GM19372 (cell line): Measurements from ENCODE around the gene FAM163B.

Source experiments
- ATAC-seq: cut with Tn5 transposase; IDR thresholded peaks from one replicate; pipeline ENCODE4 v1.9.1; 2021; ENCODE audit warnings: mild to moderate bottlenecking, low read depth, moderate library complexity; ENCODE audit not compliant: unreplicated experiment

Gene FAM163B

DNA sequence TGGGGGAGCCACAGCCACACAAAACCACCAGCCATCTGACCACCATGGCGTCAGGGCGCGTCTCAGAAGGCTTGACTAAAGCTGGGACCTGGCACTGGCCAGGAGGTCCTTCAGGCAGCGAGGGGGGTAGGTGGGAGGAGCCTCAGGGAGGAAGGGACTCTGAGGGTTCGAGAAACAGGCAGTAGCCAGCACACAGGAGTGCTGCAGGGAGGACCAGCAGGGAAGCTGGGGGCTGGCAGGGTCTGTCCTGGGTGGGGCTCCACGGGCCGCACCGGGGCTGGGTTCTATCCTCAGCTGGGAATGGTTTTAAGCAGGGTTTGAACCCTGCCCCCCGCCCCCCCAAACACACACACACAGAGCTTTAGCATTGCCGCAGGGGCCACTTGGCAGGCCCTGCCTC, 7.4 kb downstream of the FAM163B start:
- no peak for ATAC-seq

DNA sequence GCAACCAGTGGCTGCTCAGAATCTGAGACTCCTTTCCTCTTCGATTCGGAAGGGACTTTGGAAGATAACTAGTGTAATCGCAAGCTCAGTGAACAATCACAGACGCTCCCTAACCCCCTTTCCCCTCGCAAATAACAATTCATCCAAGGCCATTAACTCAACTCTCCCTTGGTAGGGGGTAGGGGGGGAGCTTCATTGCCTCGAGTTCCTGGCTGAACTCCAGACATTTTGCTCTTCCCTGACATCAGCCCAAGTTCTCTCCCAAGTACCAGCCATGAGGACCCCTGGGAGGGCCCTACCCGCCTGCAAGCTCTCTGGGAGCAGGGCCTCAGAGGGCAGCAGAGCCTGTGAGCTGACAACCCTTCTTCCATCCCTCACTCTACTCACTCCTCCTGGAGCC, 8.4 kb downstream of the FAM163B start:
- no peak for ATAC-seq

DNA sequence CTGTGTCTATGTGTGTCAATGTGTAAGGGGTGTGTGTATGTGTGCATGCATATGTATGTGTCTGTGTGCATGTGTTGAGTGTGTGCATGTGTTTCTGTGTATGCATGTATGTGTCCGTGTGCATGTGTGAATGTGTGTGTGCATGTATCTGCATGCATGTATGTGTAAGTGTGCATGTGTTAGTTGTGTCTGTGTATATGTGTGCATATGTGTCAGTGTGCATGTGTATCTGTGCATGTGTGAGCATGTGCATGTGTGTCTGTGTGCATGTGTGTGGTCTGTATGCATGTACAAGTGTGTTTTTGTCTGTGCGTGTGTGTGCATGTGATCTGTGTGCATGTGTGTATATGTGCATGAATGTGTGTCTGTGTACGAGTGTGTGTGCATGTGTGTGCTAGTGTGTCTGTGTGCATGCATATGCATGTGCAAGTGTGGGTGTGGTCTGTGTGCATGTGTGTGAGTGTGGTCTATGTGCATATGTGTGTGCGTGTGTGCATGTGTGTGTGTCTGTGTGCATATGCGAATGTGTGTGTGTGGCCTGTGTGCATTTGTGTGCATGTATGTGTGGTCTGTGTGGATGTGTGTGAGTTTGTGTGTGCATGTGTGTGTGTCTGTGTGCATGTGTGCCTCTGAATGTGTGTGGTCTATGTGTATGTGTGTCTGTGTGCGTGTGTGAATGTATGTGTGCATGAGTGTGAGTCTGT, 9.6 kb downstream of the FAM163B start:
- no peak for ATAC-seq

DNA sequence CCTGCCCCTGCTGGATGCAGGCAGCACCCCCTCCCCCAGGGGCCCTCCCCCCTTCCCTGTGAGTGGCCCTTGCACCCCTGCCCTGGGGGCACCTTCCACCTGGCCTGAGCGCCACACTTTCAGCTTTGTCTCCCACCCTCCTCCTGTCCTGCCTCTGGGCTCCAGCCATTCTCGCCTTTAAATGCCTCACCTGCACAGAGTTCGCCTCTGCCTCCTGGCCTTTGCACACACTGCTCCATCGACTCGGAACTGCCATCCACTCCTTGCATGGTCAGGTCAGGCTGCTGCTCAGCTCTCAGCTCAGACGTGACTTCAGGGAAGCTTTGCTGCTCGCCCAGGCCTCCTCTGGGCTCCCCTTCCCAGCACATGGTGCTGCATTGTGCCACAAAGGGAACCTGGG, 10.2 kb downstream of the FAM163B start:
- no peak for ATAC-seq

DNA sequence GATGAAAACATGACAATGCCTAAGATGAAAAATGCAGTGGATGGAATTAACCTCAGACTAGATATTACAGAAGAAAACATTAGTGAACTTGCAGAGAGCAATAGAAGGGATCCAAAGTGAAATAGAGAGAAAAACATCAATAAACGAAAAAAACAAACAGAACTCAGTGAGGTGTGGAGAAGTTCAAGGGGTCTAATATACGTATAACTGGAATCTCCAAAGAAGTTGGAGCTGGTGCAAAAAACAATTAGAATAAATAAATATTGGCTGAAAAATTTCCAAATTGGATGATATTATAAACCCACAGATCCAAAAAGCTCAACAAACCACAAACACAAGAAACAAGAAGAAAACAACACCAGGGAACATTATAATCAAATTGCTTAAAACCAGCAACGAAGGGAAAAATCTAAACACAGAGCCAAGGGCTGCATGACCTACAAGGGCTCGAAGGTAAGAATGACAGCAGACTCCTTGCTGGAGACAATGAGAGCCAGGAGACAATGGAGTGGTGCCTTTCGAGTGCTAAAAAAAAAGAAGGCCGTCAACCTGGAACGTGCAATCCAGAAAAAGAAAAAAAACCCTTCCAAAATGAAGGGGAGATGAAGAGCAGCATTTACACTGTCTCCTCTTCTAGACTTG, 11.8 kb downstream of the FAM163B start:
- ATAC-seq: no peak

DNA sequence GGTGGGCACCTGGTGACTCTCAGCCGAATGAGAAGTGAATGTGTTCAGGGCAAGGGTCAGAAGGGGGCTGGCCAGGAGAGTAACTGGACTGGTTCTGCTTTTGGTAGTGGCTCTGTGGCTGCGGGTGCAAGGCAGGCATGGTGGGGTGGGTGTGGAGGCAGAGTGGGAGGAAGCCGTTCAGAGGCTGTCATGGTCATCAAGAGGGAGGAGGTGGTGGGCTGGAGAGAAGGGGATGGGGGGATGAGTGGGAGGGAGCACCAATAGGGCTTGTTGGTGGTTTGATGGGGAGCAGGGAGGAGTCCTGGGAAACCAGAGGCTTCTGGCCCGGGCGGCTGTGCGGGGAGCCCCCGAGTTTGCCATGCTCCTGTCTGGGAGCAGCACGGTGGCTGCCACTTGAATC, 13.3 kb downstream of the FAM163B start:
- no peak for ATAC-seq

DNA sequence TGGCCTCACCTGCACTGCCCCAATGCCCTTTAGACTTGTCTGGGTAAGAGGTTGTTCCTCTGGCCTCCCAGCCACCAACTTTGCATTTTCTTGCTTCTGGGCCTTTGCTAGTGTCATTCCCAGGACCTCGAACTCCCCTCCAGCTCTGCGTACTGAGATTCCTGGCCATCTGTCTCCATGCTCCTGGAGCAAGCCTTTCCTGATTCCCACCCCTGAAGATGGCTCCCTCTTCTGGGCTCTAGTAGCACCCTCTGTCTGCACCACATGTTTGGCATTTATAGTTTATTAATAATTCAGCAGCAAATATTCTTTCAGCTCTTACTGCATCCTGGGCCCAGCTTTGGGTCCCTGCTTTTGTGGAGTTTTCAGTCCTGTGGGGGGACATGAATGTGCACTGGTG, 14.9 kb downstream of the FAM163B start:
- ATAC-seq: no peak

DNA sequence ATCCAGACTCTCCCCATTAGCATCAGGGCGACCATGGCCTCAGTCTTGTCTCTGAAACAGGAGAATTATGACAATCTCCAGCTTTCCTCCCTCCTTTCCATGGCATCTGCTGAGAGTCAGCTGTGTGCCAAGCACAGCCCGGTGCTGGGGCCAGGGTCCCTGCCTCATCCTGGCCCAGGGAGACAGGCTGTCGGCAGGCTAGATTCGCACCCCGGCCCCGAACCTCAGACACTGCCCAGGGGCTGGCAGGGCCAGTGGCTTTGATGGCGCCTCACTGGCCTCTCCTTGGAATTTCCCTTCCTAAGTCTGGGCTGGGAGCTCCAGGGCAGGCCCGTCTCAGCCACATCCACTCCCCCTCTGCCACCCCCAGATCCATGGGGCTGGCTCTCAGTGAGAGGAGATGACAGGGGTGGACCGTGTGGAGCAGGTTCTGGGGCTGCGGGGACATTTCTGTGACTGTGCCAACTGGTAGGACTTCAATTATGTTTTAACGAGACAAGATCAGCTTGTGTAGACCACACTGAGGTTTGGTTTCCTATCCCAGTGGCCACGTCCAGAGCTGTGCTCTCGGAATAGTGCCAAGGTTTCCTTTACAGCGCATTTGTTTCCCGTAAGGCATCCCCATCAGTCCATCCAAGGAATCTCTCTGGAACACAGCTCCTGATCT, 15.5 kb downstream of the FAM163B start:
- no peak for ATAC-seq

DNA sequence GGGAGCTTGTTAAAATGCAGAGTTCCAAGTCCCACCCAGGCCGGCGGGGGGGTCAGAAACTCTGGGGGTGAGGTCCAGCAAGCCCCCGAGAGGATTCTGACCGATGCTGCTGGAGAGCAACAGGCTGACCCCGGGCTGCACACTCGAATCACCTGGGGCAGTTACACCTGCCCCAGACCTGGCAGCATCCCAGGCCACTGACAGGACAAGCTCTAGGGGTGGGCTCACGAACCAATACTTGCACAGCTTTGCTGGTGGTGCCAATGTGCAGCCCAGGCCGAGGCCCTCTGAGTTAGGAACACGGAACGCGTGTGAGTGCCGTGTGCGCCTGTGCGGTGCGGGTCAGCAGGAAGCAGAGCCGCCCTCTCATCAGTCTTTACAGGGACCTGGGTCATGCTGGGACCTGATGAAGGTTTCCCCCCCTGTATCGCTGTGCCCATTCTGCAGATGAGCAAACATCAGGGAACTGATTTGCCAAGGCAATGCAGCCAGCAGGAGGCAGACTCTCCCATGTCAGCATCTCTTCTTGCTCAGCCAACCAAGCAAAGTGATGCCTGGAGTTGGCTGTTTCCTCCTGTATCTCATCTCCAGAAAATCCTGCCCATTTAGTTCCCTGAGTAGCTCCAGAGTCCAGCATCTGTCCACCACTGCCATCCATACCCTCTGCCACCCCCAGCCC, 16.3 kb downstream of the FAM163B start:
- no peak for ATAC-seq

DNA sequence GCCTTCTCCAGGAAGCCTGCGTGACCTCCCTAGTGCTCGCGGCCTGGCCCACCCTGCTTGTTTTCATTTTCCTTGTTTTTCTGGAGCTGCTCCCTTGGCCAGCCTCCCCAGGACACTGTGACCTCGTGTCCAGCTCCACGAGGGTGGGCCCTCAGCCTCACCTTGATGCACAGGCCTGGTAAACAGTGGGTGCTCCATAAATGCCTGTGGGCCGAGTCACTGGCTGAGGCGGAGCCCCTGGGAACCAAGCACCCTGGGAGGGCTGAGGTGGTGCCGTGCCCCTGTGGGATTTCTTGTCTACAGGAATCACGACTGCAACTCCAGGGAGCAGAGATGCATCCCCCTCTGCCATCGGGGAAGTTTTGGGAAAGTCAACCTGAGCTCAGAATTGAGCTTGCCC, 17.2 kb downstream of the FAM163B start:
- ATAC-seq: no peak

DNA sequence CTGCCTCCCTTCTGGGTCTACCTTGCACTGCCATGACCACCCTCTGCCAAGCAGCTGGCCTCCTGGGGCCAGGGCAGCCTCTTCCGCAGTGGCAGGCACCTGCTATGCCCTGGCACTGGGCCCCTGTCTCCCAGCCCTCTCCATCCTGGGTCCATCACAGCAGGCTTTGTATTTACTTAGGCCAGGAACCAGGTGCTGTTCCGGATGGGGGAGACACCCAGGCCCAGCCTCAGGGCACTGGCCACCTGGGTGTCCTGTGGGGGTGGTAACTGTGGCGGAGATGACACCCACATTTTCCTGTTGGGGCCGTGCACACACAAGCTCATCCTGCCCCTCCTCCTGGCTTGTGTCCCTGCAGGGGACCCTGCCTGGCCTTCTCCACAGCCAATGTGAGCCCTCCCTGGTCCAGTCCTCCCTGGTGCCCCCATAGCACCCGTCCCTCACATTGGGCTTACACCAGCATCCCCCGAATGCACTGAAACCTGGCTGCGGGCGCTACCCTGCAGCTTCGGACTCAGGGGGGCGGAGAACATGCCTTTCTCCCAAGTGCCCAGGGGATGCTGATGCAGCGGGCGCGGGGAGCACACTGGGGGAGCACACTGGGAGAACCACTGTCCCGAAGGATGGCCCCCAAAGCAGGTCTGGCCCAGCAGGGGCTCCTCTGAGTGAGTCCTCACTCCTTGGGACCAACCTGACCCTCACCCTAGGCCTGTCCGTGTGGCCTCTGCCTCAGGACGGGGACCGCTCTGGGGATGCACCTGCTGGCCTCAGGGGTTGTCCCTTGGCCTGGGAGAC, 17.9 kb downstream of the FAM163B start:
- no peak for ATAC-seq

DNA sequence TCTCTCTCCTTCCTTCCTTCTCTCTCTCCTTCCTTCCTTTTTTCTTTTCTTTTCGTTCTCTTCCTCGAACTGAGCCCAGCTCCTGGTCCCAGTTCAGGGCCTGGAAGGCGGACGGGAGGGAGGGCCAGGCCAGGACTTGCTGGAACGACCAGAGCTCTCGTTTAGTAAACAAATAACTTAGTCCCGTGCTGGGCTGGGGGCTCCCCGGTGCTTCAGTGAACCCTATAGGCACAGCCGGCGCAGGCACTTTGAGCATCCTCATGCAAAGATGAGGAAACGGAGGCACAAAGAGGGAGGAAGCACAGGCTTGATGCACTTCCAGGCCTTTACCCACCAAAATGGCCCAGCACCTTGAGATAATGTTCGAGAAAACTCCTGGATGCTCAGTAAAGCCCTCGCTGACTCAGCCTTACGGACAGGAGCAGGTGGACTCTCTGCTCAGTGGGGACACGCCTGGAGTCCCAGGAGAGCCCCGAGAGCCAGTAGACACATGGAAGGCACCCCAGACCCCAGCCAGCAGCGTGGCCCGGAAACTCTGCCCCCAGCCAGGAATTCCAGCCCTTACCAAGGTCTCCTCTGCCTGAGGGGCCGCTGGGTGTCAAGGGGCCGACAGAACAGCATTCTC, 18.8 kb downstream of the FAM163B start:
- ATAC-seq: no peak

DNA sequence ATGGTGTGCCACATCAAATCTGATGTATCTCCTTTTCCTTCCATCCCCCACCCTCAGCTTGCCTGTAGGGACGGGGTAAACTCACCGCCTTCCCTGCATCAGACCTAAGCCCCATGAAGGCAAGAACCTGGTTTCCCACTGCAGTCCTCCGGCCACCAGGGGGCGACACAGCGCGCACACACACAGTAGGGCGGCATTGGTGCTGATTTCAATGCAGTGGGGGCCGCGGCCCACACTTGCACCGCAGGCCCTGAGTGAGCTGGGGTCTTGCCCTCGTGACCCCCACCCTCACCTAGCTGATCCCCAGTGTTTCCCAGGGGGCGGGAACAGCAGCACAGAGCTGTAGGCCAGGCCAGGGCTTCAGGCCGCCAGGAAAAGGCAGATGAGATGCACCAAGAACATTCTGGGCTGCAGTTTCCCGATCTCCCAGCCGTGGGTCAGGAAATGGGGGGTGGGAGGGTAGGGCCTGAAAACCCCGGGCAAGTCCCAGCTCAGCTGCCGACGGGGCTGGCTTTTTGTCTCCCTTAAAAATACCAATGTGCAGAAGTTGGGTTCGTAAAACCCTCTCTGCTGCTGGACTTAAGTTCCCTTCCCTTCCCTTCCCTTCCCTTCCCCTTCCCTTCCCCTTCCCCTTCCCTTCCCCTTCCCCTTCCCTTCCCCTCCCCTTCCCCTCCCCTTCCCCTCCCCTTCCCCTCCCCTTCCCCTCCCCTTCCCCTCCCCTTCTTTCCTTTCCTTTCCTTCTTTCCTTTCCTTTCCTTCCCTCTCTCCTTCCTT, 19.5 kb downstream of the FAM163B start:
- no peak for ATAC-seq

DNA sequence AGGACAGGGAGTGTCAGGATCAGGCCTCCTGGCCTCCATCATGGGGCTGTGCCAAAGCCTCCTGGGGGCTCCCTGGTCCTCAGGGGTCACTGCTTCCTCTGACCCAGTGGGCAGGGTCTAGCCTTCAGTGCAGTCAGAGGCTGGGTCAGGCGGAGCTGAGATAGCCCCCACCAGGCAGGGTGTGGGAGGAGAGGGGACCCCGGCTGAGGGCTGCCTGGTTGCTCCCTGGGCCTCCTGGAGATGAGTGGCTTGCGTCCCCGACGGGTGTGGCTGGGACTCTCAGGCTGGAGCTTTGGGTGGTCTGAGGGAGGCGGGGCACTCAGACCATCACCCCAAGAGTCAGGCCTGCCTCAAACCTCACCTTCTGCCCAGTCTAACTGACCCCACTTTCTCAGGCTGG, 21.7 kb downstream of the FAM163B start:
- no peak for ATAC-seq

DNA sequence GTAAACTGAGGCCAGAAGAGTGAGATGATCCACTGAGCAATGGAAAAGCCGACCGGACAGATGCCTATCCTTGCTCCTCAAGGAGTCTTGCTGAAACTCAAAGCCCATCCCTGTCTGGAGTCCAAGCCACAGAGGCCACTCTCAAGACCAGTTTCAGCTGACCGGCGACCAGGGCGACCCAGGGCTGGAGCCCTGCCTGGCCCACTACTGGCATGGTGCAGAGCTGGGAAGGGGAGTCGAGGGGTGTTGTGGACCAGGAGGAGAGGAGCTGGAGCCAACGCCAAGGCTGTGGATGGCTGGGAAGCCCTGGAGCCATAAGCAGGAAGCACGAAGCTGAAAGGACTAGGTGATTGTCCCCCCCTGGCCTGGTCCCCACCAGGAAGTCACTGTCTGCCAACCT, 22.1 kb downstream of the FAM163B start:
- ATAC-seq: no peak

DNA sequence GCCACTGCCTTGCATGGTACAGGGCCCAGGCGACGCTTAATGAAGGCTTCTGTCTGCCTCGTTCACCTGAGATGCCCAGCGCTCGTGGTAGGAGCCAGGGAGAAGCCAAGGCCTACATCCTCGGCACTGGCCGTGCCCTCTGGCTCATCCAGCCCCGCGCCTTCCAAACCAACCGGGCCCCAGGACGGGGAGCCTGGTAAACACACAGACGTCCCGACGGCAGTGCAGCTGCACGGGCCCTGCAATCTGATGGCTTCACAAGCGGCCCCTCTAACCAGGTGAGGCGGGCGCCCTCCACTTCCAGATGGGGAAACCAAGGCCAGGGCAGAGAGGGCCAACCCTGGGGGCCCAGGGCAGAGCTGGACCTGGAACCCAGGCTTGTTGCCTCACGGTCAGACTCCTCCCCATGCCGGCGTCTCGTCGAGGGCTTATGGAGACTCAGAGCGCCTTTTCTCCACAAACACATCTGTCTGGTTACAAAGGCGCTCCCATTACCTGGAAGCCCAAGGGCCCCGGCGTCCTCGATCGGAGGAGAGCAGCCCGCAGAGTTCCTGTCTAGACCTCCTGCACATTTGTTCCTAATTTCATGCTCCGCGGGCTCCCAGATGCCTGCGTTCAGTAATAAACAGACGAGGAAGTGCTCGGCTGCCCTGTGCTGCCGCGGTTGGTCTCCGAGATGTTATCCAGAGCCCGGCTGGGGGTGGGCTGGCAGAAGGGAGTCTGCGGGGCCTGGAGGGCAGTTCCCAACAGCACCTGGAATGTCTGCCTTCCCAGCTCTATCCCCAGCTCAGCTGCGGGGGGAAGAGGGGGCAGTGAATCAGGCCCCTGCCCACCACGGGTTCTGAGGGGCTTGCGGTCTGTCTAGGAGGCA, 23.5 kb downstream of the FAM163B start:
- no peak for ATAC-seq

DNA sequence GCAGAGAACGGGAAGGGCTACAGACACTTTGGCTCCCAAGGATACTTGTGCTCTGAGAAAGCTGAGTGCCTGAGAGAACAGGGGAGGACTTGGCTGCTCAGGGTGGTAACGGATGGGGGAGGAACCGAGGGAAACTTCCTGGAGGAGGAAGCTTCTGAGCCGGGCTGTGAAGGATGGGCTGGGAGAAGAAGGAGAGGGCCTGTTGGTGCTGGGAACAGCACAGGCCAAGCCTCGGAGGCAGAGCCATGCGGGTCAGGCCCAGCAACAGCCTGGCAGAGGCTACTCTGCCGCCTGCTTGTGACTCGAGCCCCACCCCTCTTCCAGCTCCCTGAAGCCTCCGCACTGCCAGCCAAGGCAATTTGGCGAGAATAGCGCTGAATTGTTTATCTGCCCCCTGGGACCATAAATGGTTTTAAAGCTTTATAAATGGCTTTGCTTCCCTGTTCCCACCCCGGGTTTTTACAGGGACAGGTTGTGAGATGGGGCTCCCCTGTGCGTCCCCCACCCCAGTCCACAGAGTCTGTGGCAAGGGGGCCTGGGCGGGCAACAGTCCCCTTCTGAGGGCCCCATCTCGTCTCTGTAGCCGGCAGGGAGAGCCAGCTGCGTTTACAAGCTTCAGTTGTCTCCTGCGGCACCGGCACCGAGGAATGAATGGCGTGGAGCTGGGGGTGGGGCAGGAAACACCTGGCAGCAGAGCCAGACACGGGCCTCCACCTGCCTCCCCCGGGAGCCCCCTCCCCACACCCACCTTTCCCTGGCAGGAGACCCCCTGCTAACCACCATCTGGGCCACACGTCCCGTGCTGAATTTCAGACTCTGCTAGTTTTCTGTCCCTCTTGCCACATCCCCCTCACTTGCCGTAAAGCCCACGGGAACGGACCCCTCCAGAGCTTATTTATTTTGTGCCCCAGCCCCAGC, 24.4 kb downstream of the FAM163B start:
- ATAC-seq: no peak
